Measurements from ENCODE around the gene JARID2. TPM values are rescaled to one million over a fixed set of nuclear protein-coding genes. Genes with fewer than 3 reads are reported as not detected.

JARID2 gene
- total and polyA plus RNA-seq, 10 of the 15 experiments (the other 5 are each of a cell fraction or from before 2014, with no cell fraction given), result 4.2 to 21.6 (median 11.7) TPM

- ATAC-seq (no peak), FAIRE-seq (no peak), DNase-seq (ENCODE audit: low read depth, low spot score) (no peak)
- H3K9me3 ChIP-seq (replicated peaks; ENCODE audit: control insufficient read depth, insufficient read depth, low read length), result no peaks in the 10 kb centered on the region
- intact Hi-C loops (cut with micrococcal nuclease; ENCODE audit: unreplicated experiment) (no loop called here), in situ Hi-C loops (cut with MboI) (no loop called here)
- no peak overlapping the region for H2AFZ ChIP-seq (ENCODE audit: control insufficient read depth, low read depth, low read length)
- 82% methylated on average over 7 of the region's 7 CpGs for WGBS (ENCODE audit: insufficient coverage, insufficient replicate concordance, low lambda C conversion rate, missing lambda C conversion rate)
- H3K9ac ChIP-seq (ENCODE audit: control insufficient read depth, insufficient read depth, low read length), result no peak overlapping the region
- ChIA-PET CTCF (no interaction called here), RAD21 (ENCODE audit: unreplicated experiment) (interaction anchor here (0.6 kb wide), 1 partner anchor 1021 kb away, joined by 3 read pairs; no protein-coding TSS in a partner anchor), SMC1A (ENCODE audit: uncharacterized antibody, unreplicated experiment) (interaction anchor here (0.6 kb wide), 1 partner anchor 262 kb away, joined by 3 read pairs; no protein-coding TSS in a partner anchor), POLR2A (no interaction called here)
- H3K4me3 ChIP-seq, result no peak overlapping the region
- H3K36me3 ChIP-seq (ENCODE audit: control insufficient read depth in 2 of 2, insufficient read depth in 2 of 2, low read length in 1 of 2), result no peaks in the 10 kb centered on the region
- no peaks in the 10 kb centered on the region for H3K4me1 ChIP-seq (ENCODE audit: control insufficient read depth, insufficient read depth, low read length)
- no peaks in the 10 kb centered on the region for H3K27me3 ChIP-seq (replicated peaks in 1 of 2; ENCODE audit: control insufficient read depth in 2 of 2, insufficient read depth in 2 of 2, low read length in 1 of 2)
- no peak overlapping the region for H3K4me2 ChIP-seq (ENCODE audit: control insufficient read depth, insufficient read depth)
- H3K27ac ChIP-seq (ENCODE audit: control insufficient read depth, insufficient read depth), result no peak overlapping the region
- TF ChIP-seq TBL1XR1 (IDR thresholded peaks at IDR 0.05; ENCODE audit: low read depth, low read length) (no peak), FOS (IDR thresholded peaks at IDR 0.05; ENCODE audit: borderline replicate concordance, extremely low read depth, insufficient read length) (no peak), MEF2A (IDR thresholded peaks at IDR 0.05; ENCODE audit: insufficient read depth, low read depth, low read length) (no peak), CBX3 (IDR thresholded peaks at IDR 0.05; ENCODE audit: borderline replicate concordance, low read depth) (no peak), NFIC (IDR thresholded peaks at IDR 0.05; ENCODE audit: low read depth, low read length) (no peak), ZNF592 (IDR thresholded peaks at IDR 0.05) (no peak), ZBTB33 (IDR thresholded peaks at IDR 0.05) (no peak), CBX5 (IDR thresholded peaks at IDR 0.05; ENCODE audit: low read depth) (no peak), YBX1 (IDR thresholded peaks at IDR 0.05) (no peak), KLF5 (IDR thresholded peaks at IDR 0.05; ENCODE audit: partially characterized antibody) (no peak), DPF2 (IDR thresholded peaks at IDR 0.05) (no peak)
- TF ChIP-seq, protein P1, sequence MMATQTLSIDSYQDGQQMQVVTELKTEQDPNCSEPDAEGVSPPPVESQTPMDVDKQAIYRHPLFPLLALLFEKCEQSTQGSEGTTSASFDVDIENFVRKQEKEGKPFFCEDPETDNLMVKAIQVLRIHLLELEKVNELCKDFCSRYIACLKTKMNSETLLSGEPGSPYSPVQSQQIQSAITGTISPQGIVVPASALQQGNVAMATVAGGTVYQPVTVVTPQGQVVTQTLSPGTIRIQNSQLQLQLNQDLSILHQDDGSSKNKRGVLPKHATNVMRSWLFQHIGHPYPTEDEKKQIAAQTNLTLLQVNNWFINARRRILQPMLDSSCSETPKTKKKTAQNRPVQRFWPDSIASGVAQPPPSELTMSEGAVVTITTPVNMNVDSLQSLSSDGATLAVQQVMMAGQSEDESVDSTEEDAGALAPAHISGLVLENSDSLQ (IDR thresholded peaks at IDR 0.05), result no peak
- TF ChIP-seq, protein P2, sequence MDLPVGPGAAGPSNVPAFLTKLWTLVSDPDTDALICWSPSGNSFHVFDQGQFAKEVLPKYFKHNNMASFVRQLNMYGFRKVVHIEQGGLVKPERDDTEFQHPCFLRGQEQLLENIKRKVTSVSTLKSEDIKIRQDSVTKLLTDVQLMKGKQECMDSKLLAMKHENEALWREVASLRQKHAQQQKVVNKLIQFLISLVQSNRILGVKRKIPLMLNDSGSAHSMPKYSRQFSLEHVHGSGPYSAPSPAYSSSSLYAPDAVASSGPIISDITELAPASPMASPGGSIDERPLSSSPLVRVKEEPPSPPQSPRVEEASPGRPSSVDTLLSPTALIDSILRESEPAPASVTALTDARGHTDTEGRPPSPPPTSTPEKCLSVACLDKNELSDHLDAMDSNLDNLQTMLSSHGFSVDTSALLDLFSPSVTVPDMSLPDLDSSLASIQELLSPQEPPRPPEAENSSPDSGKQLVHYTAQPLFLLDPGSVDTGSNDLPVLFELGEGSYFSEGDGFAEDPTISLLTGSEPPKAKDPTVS (IDR thresholded peaks at IDR 0.05; ENCODE audit: low read depth, low read length), result no peak
- no peaks in the 10 kb centered on the region for H4K20me1 ChIP-seq (ENCODE audit: control insufficient read depth, insufficient read depth)
- BruUV-seq (replicated peaks), result no TSS peak
- no peaks in the 10 kb centered on the region for H3K79me2 ChIP-seq (ENCODE audit: control insufficient read depth, insufficient read depth, low read length)
Observed at GRCh38 chr6:15227827-15228318, 18.0 kb upstream of the JARID2 start.
